Measurements from ENCODE around the gene ERAP2.

ERAP2 gene

DNA sequence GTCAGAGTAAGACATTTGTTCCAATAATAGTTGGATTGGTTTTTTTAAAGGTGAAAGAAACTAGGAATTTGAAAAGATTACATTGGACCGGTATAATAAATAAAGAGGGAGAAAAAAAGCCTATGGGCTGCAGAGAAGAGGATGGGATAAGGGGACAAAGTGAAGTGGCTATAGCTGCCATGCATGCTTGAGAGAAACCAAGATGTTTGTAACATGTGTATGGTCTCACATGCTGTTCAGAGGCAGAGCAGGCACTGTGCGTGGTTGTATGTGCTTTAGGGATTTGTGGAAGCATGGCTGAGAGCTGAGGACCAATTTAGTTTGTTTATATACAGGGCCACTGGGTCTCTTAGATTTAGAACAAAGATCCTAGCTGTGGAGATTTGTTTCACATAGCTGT is 92.3 kb downstream of the ERAP2 start:
- DNase-seq: no peak
